ENCODE measurements around the gene ASCC2. TPM values are rescaled to one million over a fixed set of nuclear protein-coding genes. Genes with fewer than 3 reads are reported as not detected.

The ASCC2 gene
- total RNA-seq, 4 donors from 2014 or later: 19.6 to 35.8 (median 28.5) TPM

DNA sequence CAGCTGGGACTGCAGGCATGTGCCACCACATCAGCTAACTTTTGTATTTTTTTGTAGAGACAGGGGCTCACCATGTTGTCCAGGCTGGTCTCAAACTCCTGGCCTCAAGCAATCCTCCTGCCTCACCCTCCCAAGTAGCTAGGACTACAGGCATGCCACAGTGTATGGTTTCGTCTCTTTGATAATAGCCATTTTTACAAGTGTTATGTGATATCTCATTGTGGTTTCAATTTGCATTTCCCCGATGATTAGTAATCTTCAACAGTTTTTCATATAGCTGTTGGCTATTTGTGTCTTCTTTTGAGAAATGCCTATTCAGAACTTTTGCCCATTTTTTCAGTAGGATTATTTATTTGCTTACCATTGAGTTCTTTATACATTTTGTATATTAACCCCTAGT, 35.9 kb upstream of the ASCC2 start:
- Histone ChIP-seq H3K9me3 (no peaks in the 10 kb centered on the region), H3K27me3 (no peaks in the 10 kb centered on the region), H3K4me3 (no peak overlapping the region), H3K36me3 (no peaks in the 10 kb centered on the region), H3K4me1 (no peaks in the 10 kb centered on the region), H3K27ac (no peak overlapping the region)
- 78 to 84% methylated on average over 2 of the region's 2 CpGs for WGBS, 2 donors (ENCODE audit: low coverage in 1 of 2)
- no peak for ATAC-seq
- TF ChIP-seq POLR2A (IDR thresholded peaks at IDR 0.05): no peak
- no peak for TF ChIP-seq POLR2AphosphoS5 (IDR thresholded peaks at IDR 0.05)

DNA sequence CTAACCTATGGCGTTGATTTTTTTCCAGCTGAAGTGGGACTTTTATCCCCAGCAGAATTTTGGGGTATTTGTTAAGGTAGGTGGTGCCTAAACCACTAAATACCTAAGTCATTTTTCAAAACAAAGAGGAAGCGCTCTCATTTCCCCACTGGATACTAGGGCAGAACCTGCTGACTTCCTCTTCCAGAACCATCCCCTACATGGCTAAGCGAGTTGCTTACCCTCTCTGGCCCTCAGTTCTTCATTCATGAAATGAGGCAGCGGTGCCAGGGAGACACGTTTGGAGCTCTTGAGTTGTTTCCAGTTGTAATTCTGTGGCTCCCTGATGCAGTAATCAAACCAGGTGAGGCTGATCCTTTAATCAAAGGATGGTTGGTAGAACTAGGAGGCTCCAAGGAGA, 34.9 kb upstream of the ASCC2 start:
- H3K27me3 ChIP-seq: no peaks in the 10 kb centered on the region
- H3K27ac ChIP-seq: no peak overlapping the region
- H3K4me3 ChIP-seq: no peak overlapping the region
- ATAC-seq: no peak
- no peaks in the 10 kb centered on the region for H3K4me1 ChIP-seq
- no peak for TF ChIP-seq POLR2A (IDR thresholded peaks at IDR 0.05)
- no peak for TF ChIP-seq POLR2AphosphoS5 (IDR thresholded peaks at IDR 0.05)
- TF ChIP-seq, protein P1, sequence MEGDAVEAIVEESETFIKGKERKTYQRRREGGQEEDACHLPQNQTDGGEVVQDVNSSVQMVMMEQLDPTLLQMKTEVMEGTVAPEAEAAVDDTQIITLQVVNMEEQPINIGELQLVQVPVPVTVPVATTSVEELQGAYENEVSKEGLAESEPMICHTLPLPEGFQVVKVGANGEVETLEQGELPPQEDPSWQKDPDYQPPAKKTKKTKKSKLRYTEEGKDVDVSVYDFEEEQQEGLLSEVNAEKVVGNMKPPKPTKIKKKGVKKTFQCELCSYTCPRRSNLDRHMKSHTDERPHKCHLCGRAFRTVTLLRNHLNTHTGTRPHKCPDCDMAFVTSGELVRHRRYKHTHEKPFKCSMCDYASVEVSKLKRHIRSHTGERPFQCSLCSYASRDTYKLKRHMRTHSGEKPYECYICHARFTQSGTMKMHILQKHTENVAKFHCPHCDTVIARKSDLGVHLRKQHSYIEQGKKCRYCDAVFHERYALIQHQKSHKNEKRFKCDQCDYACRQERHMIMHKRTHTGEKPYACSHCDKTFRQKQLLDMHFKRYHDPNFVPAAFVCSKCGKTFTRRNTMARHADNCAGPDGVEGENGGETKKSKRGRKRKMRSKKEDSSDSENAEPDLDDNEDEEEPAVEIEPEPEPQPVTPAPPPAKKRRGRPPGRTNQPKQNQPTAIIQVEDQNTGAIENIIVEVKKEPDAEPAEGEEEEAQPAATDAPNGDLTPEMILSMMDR (IDR thresholded peaks at IDR 0.05): no peak
- TF ChIP-seq EP300 (IDR thresholded peaks at IDR 0.05): no peak
- H3K36me3 ChIP-seq: no peaks in the 10 kb centered on the region
- 63 to 66% methylated on average over 3 to 5 of the region's 5 CpGs for WGBS, 2 donors (ENCODE audit: low coverage in 1 of 2)
- H3K9me3 ChIP-seq: no peaks in the 10 kb centered on the region

DNA sequence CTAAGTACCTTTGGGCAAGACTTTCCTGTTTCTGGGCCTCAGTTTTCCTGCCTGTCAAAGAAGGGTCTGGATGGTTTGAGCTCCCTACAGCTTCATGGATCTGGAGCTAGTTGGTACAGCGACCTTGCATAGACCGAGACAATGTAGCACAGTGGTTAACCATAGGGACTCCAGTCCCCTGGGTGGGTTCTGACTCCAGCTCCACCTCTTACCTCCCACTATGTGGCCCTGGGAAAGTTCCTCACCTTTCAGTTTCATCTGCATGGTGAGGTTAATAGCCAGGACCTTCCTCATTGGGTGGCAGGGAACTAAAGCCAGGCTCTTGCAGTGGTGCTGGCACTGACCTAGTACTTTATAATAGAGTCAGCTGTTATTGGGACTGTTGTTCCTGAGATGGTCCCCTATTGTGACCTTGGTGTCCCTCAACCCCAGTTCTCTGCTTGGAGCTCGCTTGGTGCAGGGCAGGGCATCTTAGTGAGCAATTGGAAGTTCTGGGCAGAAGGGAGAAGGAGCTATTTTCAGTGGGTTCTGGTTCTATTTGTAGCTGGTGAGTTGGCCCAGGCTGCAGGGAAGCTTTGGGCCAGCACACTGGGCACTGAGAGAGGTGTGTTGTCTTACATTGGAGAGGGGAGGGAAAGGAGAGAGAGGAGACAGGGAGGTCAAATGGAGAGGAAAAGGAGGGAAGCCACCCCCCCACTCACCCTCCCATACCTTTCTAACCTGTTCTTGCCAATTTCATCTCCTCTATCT, 34.2 kb upstream of the ASCC2 start:
- ATAC-seq: no peak
- Histone ChIP-seq H3K27me3 (peaks cover 2% of the 10 kb centered on the region), H3K4me3 (no peak overlapping the region), H3K36me3 (no peaks in the 10 kb centered on the region), H3K4me1 (no peaks in the 10 kb centered on the region), H3K27ac (no peak overlapping the region), H3K9me3 (no peaks in the 10 kb centered on the region)
- 94% methylated on average over 2 of the region's 3 CpGs; no CpG with 5 or more reads in 1 of the 2 donors for WGBS, 2 donors (ENCODE audit: low coverage in 1 of 2)
- no peak for TF ChIP-seq POLR2AphosphoS5 (IDR thresholded peaks at IDR 0.05)
- TF ChIP-seq, protein P1 (IDR thresholded peaks at IDR 0.05): no peak
- TF ChIP-seq POLR2A (IDR thresholded peaks at IDR 0.05): no peak
- TF ChIP-seq EP300 (IDR thresholded peaks at IDR 0.05): no peak

DNA sequence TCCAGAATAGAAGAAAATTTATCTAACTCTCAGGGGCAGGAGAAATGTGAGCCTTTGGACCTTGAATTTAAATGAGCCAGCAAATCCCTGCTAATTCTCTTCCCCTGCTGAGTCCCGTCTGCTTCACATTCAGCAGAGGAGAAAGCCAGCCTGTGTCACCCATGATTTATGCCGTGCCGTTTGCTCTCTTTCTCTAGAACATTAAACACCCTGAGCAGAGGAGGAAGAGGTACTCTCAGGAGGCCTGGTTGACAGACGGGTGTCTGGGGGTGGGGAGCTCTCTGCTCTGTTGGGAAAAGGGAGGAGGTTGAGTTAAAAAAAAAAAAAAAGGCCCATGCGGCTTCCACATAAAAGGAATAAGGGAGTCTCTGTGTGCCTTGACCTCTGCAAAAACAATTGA, 33.6 kb upstream of the ASCC2 start:
- peaks cover 4% of the 10 kb centered on the region for H3K27me3 ChIP-seq
- H3K9me3 ChIP-seq: no peaks in the 10 kb centered on the region
- ATAC-seq: no peak
- TF ChIP-seq POLR2A (IDR thresholded peaks at IDR 0.05): no peak
- TF ChIP-seq, protein P1 (IDR thresholded peaks at IDR 0.05): no peak
- no peak for TF ChIP-seq EP300 (IDR thresholded peaks at IDR 0.05)
- no peak for TF ChIP-seq POLR2AphosphoS5 (IDR thresholded peaks at IDR 0.05)
- no peak overlapping the region for H3K27ac ChIP-seq
- H3K36me3 ChIP-seq: no peaks in the 10 kb centered on the region
- no peaks in the 10 kb centered on the region for H3K4me1 ChIP-seq
- 41 to 50% methylated on average over 1 to 4 of the region's 5 CpGs for WGBS, 2 donors (ENCODE audit: low coverage in 1 of 2)
- H3K4me3 ChIP-seq: no peak overlapping the region

DNA sequence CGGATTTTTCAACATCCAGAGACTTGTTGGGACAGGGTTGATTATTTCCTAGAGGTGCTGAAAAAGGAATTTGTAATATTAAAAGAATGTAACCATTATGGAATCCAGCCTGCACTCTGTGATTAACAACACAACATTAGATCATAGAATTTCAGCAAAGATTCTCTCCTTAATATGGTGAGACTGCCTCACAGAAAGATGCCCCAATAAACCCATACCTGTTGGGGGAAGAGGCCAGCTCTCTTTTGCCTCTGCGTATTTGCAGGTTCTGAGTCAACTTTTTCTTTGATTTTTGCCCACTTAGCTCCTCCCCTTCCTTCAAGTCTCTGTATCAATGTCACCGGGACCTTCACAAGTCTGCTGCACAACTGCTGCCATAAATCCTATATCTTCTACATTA, 32.5 kb upstream of the ASCC2 start:
- Histone ChIP-seq H3K4me3 (no peak overlapping the region), H3K36me3 (no peaks in the 10 kb centered on the region), H3K9me3 (no peaks in the 10 kb centered on the region), H3K4me1 (no peaks in the 10 kb centered on the region), H3K27me3 (peaks cover 4% of the 10 kb centered on the region), H3K27ac (no peak overlapping the region)
- ATAC-seq: no peak
- 91 to 100% methylated on average over 2 of the region's 3 CpGs for WGBS, 2 donors (ENCODE audit: low coverage in 1 of 2)
- TF ChIP-seq, protein P1 (IDR thresholded peaks at IDR 0.05): no peak
- TF ChIP-seq EP300 (IDR thresholded peaks at IDR 0.05): no peak
- no peak for TF ChIP-seq POLR2AphosphoS5 (IDR thresholded peaks at IDR 0.05)
- no peak for TF ChIP-seq POLR2A (IDR thresholded peaks at IDR 0.05)
